ENCODE results near the gene MALT1.

Gene MALT1

GRCh38 chr18:58727776-58728500 lies 56.7 kb downstream of the MALT1 start:
- Histone ChIP-seq H3K79me2 (ENCODE audit: insufficient read depth, low read length) (no peaks in the 10 kb centered on the region), H3K36me3 (ENCODE audit: low read length) (peaks cover 12% of the 10 kb centered on the region), H3K27me3 (ENCODE audit: low read length) (no peaks in the 10 kb centered on the region), H4K20me1 (ENCODE audit: low read depth, low read length) (no peaks in the 10 kb centered on the region), H2AFZ (ENCODE audit: low read depth, low read length, severe bottlenecking) (no peak overlapping the region), H3K9me3 (ENCODE audit: insufficient read depth, low read length) (no peaks in the 10 kb centered on the region), H3K9me2 (replicated peaks; ENCODE audit: insufficient read depth, low read length) (no peaks in the 10 kb centered on the region), H3K27ac (ENCODE audit: low read depth, low read length) (no peak overlapping the region), H3K4me3 (ENCODE audit: insufficient read depth, low read length, poor library complexity, severe bottlenecking) (no peak overlapping the region), H3K9ac (ENCODE audit: low read length) (no peak overlapping the region), H3K4me2 (ENCODE audit: low read depth, low read length, poor library complexity, severe bottlenecking) (no peak overlapping the region), H3F3A (ENCODE audit: insufficient read depth) (no peaks in the 10 kb centered on the region)
- no peak for TF ChIP-seq EZH2phosphoT487 (conservative IDR thresholded peaks at IDR 0.05; ENCODE audit: low read length)
- TF ChIP-seq, protein P1, sequence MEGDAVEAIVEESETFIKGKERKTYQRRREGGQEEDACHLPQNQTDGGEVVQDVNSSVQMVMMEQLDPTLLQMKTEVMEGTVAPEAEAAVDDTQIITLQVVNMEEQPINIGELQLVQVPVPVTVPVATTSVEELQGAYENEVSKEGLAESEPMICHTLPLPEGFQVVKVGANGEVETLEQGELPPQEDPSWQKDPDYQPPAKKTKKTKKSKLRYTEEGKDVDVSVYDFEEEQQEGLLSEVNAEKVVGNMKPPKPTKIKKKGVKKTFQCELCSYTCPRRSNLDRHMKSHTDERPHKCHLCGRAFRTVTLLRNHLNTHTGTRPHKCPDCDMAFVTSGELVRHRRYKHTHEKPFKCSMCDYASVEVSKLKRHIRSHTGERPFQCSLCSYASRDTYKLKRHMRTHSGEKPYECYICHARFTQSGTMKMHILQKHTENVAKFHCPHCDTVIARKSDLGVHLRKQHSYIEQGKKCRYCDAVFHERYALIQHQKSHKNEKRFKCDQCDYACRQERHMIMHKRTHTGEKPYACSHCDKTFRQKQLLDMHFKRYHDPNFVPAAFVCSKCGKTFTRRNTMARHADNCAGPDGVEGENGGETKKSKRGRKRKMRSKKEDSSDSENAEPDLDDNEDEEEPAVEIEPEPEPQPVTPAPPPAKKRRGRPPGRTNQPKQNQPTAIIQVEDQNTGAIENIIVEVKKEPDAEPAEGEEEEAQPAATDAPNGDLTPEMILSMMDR (IDR thresholded peaks at IDR 0.05; ENCODE audit: insufficient read depth, low read length, poor library complexity, severe bottlenecking), result no peak

GRCh38 chr18:58728719-58729118 lies 57.5 kb downstream of the MALT1 start:
- Histone ChIP-seq H3K36me3 (ENCODE audit: low read length) (0 out of 2 replicates have a peak, but pooled peaks cover 4% of the 10 kb centered on the region), H3K27me3 (ENCODE audit: low read length) (no peaks in the 10 kb centered on the region), H3K4me3 (ENCODE audit: insufficient read depth, low read length, poor library complexity, severe bottlenecking) (no peak overlapping the region), H3K9me3 (ENCODE audit: insufficient read depth, low read length) (no peaks in the 10 kb centered on the region), H3K9me2 (replicated peaks; ENCODE audit: insufficient read depth, low read length) (no peaks in the 10 kb centered on the region), H3K27ac (ENCODE audit: low read depth, low read length) (no peak overlapping the region), H2AFZ (ENCODE audit: low read depth, low read length, severe bottlenecking) (no peak overlapping the region), H3K79me2 (ENCODE audit: insufficient read depth, low read length) (no peaks in the 10 kb centered on the region), H3K9ac (ENCODE audit: low read length) (no peak overlapping the region), H4K20me1 (ENCODE audit: low read depth, low read length) (no peaks in the 10 kb centered on the region), H3K4me2 (ENCODE audit: low read depth, low read length, poor library complexity, severe bottlenecking) (no peak overlapping the region), H3F3A (ENCODE audit: insufficient read depth) (no peaks in the 10 kb centered on the region)
- TF ChIP-seq EZH2phosphoT487 (conservative IDR thresholded peaks at IDR 0.05; ENCODE audit: low read length), result no peak
- TF ChIP-seq, protein P1 (IDR thresholded peaks at IDR 0.05; ENCODE audit: insufficient read depth, low read length, poor library complexity, severe bottlenecking), result no peak

GRCh38 chr18:58730618-58731017 lies 59.4 kb downstream of the MALT1 start:
- Histone ChIP-seq H3K9me3 (ENCODE audit: insufficient read depth, low read length) (no peaks in the 10 kb centered on the region), H3K4me3 (ENCODE audit: insufficient read depth, low read length, poor library complexity, severe bottlenecking) (no peak overlapping the region), H2AFZ (ENCODE audit: low read depth, low read length, severe bottlenecking) (no peak overlapping the region), H3K9me2 (replicated peaks; ENCODE audit: insufficient read depth, low read length) (no peaks in the 10 kb centered on the region), H3K36me3 (ENCODE audit: low read length) (peaks cover 7% of the 10 kb centered on the region; the same call in 1 of the 2 replicates), H3F3A (ENCODE audit: insufficient read depth) (no peaks in the 10 kb centered on the region), H3K4me2 (ENCODE audit: low read depth, low read length, poor library complexity, severe bottlenecking) (no peak overlapping the region), H3K27me3 (ENCODE audit: low read length) (no peaks in the 10 kb centered on the region), H3K9ac (ENCODE audit: low read length) (no peak overlapping the region), H4K20me1 (ENCODE audit: low read depth, low read length) (no peaks in the 10 kb centered on the region), H3K27ac (ENCODE audit: low read depth, low read length) (no peak overlapping the region), H3K79me2 (ENCODE audit: insufficient read depth, low read length) (no peaks in the 10 kb centered on the region)
- no peak for TF ChIP-seq EZH2phosphoT487 (conservative IDR thresholded peaks at IDR 0.05; ENCODE audit: low read length)
- TF ChIP-seq, protein P1 (IDR thresholded peaks at IDR 0.05; ENCODE audit: insufficient read depth, low read length, poor library complexity, severe bottlenecking), result no peak

Measured in SU-DHL-6 (cell line).